Measurements from ENCODE around the gene UBALD1. TPM values are rescaled to one million over a fixed set of nuclear protein-coding genes. Genes with fewer than 3 reads are reported as not detected.

The UBALD1 gene
- total and polyA plus RNA-seq, 2 donors (not counting 3 experiments of a cell fraction or from before 2014, with no cell fraction given), result 24.8 to 41.6 TPM

GRCh38 chr16:4599545-4599944 lies 15.1 kb downstream of the UBALD1 start:
- FAIRE-seq, result no peak

More at GRCh38 chr16:4599545-4599944, 15.1 kb downstream of the UBALD1 start:
- no peak overlapping the region for H3K4me2 ChIP-seq (ENCODE audit: insufficient read depth, low read length)
- DNase-seq (ENCODE audit: low read depth, low spot score), result no peak
- no peaks in the 10 kb centered on the region for H4K20me1 ChIP-seq (replicated peaks; ENCODE audit: control insufficient read depth, extremely low read depth, insufficient read depth, low read length)
- H3K9ac ChIP-seq (replicated peaks; ENCODE audit: extremely low read depth, insufficient read depth, low read length), result no peak overlapping the region
- H3K9me3 ChIP-seq (replicated peaks; ENCODE audit: control insufficient read depth, insufficient read depth, low read length), result no peaks in the 10 kb centered on the region
- intact Hi-C loops (cut with micrococcal nuclease) (no loop called here), dilution Hi-C loops (cut with MboI; ENCODE audit: extremely low pct_ligation_motif_present, low sequenced_read_pairs) (no loop called here)
- CTCF ChIA-PET, result interaction anchor here (0.9 to 1.5 kb wide), 4 partner anchors 15 to 93 kb away, joined by 3 to 5 read pairs (median 3); partner anchors contain the start of gene C16orf96
- TF ChIP-seq FOS (IDR thresholded peaks at IDR 0.05; ENCODE audit: borderline replicate concordance, insufficient read depth, low read length), result no peak
- TF ChIP-seq EZH2 (IDR thresholded peaks at IDR 0.05; ENCODE audit: borderline replicate concordance, low read depth, low read length, severe bottlenecking), result no peak
- no peak for TF ChIP-seq JUN (IDR thresholded peaks at IDR 0.05; ENCODE audit: borderline replicate concordance, insufficient read depth, insufficient read length, low read depth)
- TF ChIP-seq POLR2AphosphoS5 (IDR thresholded peaks at IDR 0.05; ENCODE audit: insufficient read depth, low read depth, low read length), result no peak
- TF ChIP-seq, protein P1, sequence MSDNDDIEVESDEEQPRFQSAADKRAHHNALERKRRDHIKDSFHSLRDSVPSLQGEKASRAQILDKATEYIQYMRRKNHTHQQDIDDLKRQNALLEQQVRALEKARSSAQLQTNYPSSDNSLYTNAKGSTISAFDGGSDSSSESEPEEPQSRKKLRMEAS (IDR thresholded peaks at IDR 0.05; ENCODE audit: insufficient read depth, insufficient read length), result no peak
- TF ChIP-seq GATA2 (IDR thresholded peaks at IDR 0.05; ENCODE audit: insufficient read depth, insufficient read length, low read depth, low read length), result no peak
- TF ChIP-seq, protein P2, sequence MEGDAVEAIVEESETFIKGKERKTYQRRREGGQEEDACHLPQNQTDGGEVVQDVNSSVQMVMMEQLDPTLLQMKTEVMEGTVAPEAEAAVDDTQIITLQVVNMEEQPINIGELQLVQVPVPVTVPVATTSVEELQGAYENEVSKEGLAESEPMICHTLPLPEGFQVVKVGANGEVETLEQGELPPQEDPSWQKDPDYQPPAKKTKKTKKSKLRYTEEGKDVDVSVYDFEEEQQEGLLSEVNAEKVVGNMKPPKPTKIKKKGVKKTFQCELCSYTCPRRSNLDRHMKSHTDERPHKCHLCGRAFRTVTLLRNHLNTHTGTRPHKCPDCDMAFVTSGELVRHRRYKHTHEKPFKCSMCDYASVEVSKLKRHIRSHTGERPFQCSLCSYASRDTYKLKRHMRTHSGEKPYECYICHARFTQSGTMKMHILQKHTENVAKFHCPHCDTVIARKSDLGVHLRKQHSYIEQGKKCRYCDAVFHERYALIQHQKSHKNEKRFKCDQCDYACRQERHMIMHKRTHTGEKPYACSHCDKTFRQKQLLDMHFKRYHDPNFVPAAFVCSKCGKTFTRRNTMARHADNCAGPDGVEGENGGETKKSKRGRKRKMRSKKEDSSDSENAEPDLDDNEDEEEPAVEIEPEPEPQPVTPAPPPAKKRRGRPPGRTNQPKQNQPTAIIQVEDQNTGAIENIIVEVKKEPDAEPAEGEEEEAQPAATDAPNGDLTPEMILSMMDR (IDR thresholded peaks at IDR 0.05; ENCODE audit: extremely low read depth in 1 of 2, insufficient read depth in 1 of 2, low read depth in 1 of 2, low read length in 2 of 2), result no peak
- TF ChIP-seq MYC (IDR thresholded peaks at IDR 0.05; ENCODE audit: low read depth, low read length), result no peak
- no peak for TF ChIP-seq POLR2A (IDR thresholded peaks at IDR 0.05; ENCODE audit: low read depth, low read length)
- H2AFZ ChIP-seq (ENCODE audit: low read depth, low read length), result no peak overlapping the region
- no peak overlapping the region for H3K4me3 ChIP-seq (replicated peaks in 1 of 3; ENCODE audit: insufficient read depth in 1 of 3, low read depth in 1 of 3, low read length in 3 of 3)
- H3K4me1 ChIP-seq (ENCODE audit: control insufficient read depth, extremely low read depth, insufficient read depth, low read length), result no peaks in the 10 kb centered on the region
- POLR2A ChIA-PET, result no interaction called here
- no peaks in the 10 kb centered on the region for H3K36me3 ChIP-seq (ENCODE audit: control insufficient read depth in 2 of 2, extremely low read depth in 1 of 2, insufficient read depth in 2 of 2, low read length in 2 of 2)
- no peaks in the 10 kb centered on the region for H3K79me2 ChIP-seq (ENCODE audit: control insufficient read depth, insufficient read depth, low read length)
- no TSS peak for BruUV-seq (replicated peaks)
- no peak overlapping the region for H3K27ac ChIP-seq (ENCODE audit: insufficient read depth, low read depth, low read length)
- no peaks in the 10 kb centered on the region for H3K9me1 ChIP-seq (replicated peaks; ENCODE audit: control insufficient read depth, extremely low read depth, insufficient read depth, low read length)
- H3K27me3 ChIP-seq (ENCODE audit: control insufficient read depth in 2 of 2, insufficient read depth in 2 of 2, low read length in 2 of 2), result peaks cover 2 to 3% of the 10 kb centered on the region in 2 experiments
